SK-MEL-5 (cell line): ENCODE measurements around the gene GEN1. TPM values are rescaled to one million over a fixed set of nuclear protein-coding genes. Genes with fewer than 3 reads are reported as not detected.

Experiments used
- DNase-seq: peaks from one replicate; pipeline ENCODE4 v3.0.0-alpha.2; 2016; ENCODE audit warnings: low read depth, low spot score
- in situ Hi-C: cut with HindIII; loops from 2 replicates; pipeline ENCODE4 v1.10.0; 2016; ENCODE audit warnings: low sequenced_read_pairs, high pct_unique_total_duplicates, low pct_unique_long_range_greater_than_20kb
- total RNA-seq: library from RNA; depleted of rRNA; stranded (reverse); fragments of >200 nt; shearing (Covaris generic); gene quantifications from 2 replicates; pipeline ENCODE4 v1.2.3, GENCODE V29; 2014

Gene GEN1
- total RNA-seq, 1 experiment from 2014 or later = 16.1 TPM

GRCh38 chr2:17781482-17781881 is 27.5 kb downstream of the GEN1 start:
- peak; percentile 80 for DNase-seq
- in situ Hi-C loops = no loop called here

- DNase-seq = no peak
- in situ Hi-C loops = no loop called here
Observed at GRCh38 chr2:17786727-17787126, 32.8 kb downstream of the GEN1 start.

- no peak for DNase-seq
- in situ Hi-C loops = no loop called here
Observed at GRCh38 chr2:17788773-17789172, 34.8 kb downstream of the GEN1 start.

GRCh38 chr2:17790536-17790935 is 36.6 kb downstream of the GEN1 start:
- in situ Hi-C loops = no loop called here
- no peak for DNase-seq

- in situ Hi-C loops = no loop called here
Observed at GRCh38 chr2:17791121-17791816, 37.3 kb downstream of the GEN1 start.

GRCh38 chr2:17791817-17792130 is 37.8 kb downstream of the GEN1 start:
- DNase-seq = no peak
- in situ Hi-C loops = no loop called here

More at GRCh38 chr2:17791121-17791816, 37.3 kb downstream of the GEN1 start:
- no peak for DNase-seq

- no peak for DNase-seq
- in situ Hi-C loops = no loop called here
Observed at GRCh38 chr2:17792515-17792914, 38.6 kb downstream of the GEN1 start.

GRCh38 chr2:17793296-17793695 is 39.4 kb downstream of the GEN1 start:
- in situ Hi-C loops = no loop called here
- DNase-seq = no peak

- no peak for DNase-seq
- in situ Hi-C loops = no loop called here
Observed at GRCh38 chr2:17793803-17794354, 39.9 kb downstream of the GEN1 start.

- DNase-seq = no peak
- in situ Hi-C loops = no loop called here
Observed at GRCh38 chr2:17795309-17795708, 41.4 kb downstream of the GEN1 start.

GRCh38 chr2:17798338-17798737 is 44.4 kb downstream of the GEN1 start:
- in situ Hi-C loops = no loop called here
- DNase-seq = no peak

- in situ Hi-C loops = no loop called here
Observed at GRCh38 chr2:17799301-17800120, 45.6 kb downstream of the GEN1 start.

GRCh38 chr2:17800219-17800618 is 46.3 kb downstream of the GEN1 start:
- DNase-seq = peak; percentile 44
- in situ Hi-C loops = no loop called here

More at GRCh38 chr2:17799301-17800120, 45.6 kb downstream of the GEN1 start:
- no peak for DNase-seq

GRCh38 chr2:17800693-17801458 is 46.9 kb downstream of the GEN1 start:
- DNase-seq = no peak
- in situ Hi-C loops = no loop called here

GRCh38 chr2:17803497-17803896 is 49.6 kb downstream of the GEN1 start:
- in situ Hi-C loops = no loop called here
- DNase-seq = no peak

- DNase-seq = no peak
- in situ Hi-C loops = no loop called here
Observed at GRCh38 chr2:17804358-17804757, 50.4 kb downstream of the GEN1 start.

GRCh38 chr2:17805166-17805565 is 51.2 kb downstream of the GEN1 start:
- no peak for DNase-seq
- in situ Hi-C loops = no loop called here

- no peak for DNase-seq
- in situ Hi-C loops = no loop called here
Observed at GRCh38 chr2:17805717-17806363, 51.9 kb downstream of the GEN1 start.
